Measurements from ENCODE around the gene CLIC4.

- no peak for TF ChIP-seq POLR2AphosphoS5 (IDR thresholded peaks at IDR 0.05)
- no peak for TF ChIP-seq CTCF (IDR thresholded peaks at IDR 0.05)
- no peak for TF ChIP-seq POLR2A (IDR thresholded peaks at IDR 0.05)
Observed at GRCh38 chr1:24704411-24705259, 40.6 kb upstream of the CLIC4 start.
